ENCODE results near the gene STX2. TPM values are rescaled to one million over a fixed set of nuclear protein-coding genes. Genes with fewer than 3 reads are reported as not detected.
"Not testable (repeated sequence)": the region's sequence is repeated elsewhere in the genome, so short reads cannot be mapped to it uniquely, and the experiment has no call there.

STX2 gene
- total RNA-seq = 10 to 100 TPM; 11.5 to 18.4 (median 15.1) TPM
- 1 to 10 TPM; 7.4 to 9.1 (median 8.6) TPM for polyA plus RNA-seq
- long read RNA-seq, donor 1, partial matches to known transcripts = 38 of 42 reads
- long read RNA-seq, donor 1, other reads (novel, unspliced or antisense) = 0 of 42 reads
- long read RNA-seq, donor 2, partial matches to known transcripts = 0 of 2 reads
- long read RNA-seq, donor 2, other reads (novel, unspliced or antisense) = 0 of 2 reads

DNA sequence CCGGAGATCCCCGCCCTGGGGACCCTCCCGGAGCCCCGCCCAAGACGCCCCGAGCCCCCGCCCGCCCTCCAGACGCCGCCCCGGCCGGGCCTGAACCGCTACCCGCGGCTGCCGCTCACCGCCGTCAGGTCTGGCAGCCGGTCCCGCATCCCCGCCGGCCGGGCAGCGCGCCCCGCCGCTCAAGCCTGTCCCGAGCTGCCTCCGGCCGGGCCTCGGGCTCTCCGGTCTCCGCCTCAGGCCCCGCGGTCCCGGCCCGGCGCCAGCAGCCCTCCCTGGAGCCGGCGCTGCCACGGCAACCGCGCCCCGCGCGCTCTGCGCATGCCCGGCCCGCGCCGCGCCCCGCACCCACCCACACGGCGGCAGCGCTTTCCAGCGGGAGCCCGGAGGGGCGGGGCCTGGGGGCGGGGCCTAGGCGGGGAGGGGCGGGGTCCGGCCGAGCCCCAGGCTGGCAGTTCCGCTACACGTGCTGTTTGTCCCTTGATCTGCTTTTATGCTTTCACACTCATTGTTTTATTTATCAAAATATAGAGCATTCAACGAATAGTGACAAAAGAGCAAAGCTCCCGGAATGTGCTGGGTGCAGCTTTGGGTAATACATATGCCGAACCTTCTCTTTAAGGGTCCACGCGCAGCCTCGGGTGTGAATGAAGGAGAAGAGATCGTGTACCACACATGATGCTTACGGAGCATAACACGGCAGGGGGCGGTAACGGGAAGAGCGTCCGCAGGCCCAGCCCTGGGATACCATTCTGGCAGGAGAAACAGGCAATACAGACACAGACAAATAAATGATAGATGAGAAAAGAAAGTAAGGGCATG is at the start of gene STX2:
Gene STX2, minus strand, starts transcription at position 300 of the 819 bp plus-strand sequence. Its CDS starts 151 bp downstream, at position 149.
- no peaks in the 10 kb centered on the region for H3K36me3 ChIP-seq
- intact Hi-C loops (cut with DNase I; ENCODE audit: low total_unique reads) = no loop called here
- TF ChIP-seq POLR2AphosphoS5 (IDR thresholded peaks at IDR 0.05) (peak in 2 of 3 donors; percentile 17 to 46), POLR2A (IDR thresholded peaks at IDR 0.05) (no peak)
- TF ChIP-seq, protein P1, sequence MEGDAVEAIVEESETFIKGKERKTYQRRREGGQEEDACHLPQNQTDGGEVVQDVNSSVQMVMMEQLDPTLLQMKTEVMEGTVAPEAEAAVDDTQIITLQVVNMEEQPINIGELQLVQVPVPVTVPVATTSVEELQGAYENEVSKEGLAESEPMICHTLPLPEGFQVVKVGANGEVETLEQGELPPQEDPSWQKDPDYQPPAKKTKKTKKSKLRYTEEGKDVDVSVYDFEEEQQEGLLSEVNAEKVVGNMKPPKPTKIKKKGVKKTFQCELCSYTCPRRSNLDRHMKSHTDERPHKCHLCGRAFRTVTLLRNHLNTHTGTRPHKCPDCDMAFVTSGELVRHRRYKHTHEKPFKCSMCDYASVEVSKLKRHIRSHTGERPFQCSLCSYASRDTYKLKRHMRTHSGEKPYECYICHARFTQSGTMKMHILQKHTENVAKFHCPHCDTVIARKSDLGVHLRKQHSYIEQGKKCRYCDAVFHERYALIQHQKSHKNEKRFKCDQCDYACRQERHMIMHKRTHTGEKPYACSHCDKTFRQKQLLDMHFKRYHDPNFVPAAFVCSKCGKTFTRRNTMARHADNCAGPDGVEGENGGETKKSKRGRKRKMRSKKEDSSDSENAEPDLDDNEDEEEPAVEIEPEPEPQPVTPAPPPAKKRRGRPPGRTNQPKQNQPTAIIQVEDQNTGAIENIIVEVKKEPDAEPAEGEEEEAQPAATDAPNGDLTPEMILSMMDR (IDR thresholded peaks at IDR 0.05 in 8 of 11, conservative IDR thresholded peaks at IDR 0.05 in 3 of 11) = peak in 8 of 11 experiments; percentile 13 to 45 (median 32)
- H3K27me3 ChIP-seq (replicated peaks in 1 of 7) = no peaks in the 10 kb centered on the region
- peak within 1 kb of the TSS; percentile 50 to 88 (median 68) for H3K4me3 ChIP-seq
- no peaks in the 10 kb centered on the region for H3K9me3 ChIP-seq
- H3K4me1 ChIP-seq = peaks cover 6 to 52% (median 21%) of the 10 kb centered on the region in 6 donors
- WGBS, 5 donors = 0 to 4% (median 1%) methylated on average over 18 to 79 of the region's 79 CpGs
- peak within 1 kb of the TSS in 6 of 8 donors; percentile 26 to 81 (median 68) for H3K27ac ChIP-seq
- peak; percentile 96 for DNase-seq

DNA sequence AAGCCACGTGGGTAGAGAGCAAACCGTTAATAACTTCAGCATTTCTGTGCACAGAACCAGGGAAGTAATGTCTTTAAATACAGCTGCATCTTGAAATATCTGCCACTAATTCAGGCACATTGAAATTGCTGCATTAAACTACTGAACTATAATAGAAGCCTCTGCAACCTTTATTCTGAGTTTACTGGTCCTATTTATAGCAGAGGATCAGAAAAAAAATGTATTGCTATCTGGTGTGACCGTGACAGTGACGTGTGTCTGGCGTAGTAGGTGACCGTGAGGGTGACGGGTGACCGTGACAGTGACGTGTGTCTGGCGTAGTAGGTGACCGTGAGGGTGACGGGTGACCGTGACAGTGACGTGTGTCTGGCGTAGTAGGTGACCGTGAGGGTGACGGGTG is 48.1 kb upstream of the STX2 start:
- H3K27ac ChIP-seq; intact Hi-C loops (cut with DNase I; ENCODE audit: low total_unique reads); H3K4me3 ChIP-seq; H3K36me3 ChIP-seq; DNase-seq; H3K4me1 ChIP-seq; H3K9me3 ChIP-seq; H3K27me3 ChIP-seq (replicated peaks in 1 of 7): not testable (repeated sequence)
- WGBS, 5 donors = 86 to 93% (median 92%) methylated on average over 9 to 13 of the region's 17 CpGs

DNA sequence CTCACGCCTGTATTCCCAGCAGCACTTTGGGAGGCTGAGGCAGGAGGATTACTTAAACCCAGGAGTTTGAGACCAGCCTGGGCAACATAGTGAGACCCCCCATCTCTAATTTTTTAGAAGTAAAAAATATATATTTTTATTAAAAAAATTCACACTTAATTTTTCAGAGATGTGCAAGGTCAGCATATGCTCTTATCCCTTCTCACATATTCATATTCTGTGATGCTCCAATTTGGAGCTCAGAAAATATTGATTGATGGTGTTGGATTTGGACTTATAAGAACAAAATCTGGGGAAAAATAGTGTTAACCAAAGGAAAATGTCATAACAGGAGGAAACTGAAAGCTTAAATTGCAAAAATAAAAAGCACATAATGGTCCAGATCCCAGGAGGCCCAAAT is 42.5 kb upstream of the STX2 start:
- Histone ChIP-seq H3K4me1 (peaks cover 0 to 31% (median 17%) of the 10 kb centered on the region in 6 donors), H3K9me3 (no peaks in the 10 kb centered on the region), H3K27me3 (replicated peaks in 1 of 7) (no peaks in the 10 kb centered on the region), H3K36me3 (peaks cover 0 to 15% (median 13%) of the 10 kb centered on the region in 6 donors), H3K4me3 (no peak overlapping the region), H3K27ac (no peak overlapping the region)
- intact Hi-C loops (cut with DNase I; ENCODE audit: low total_unique reads) = no loop called here
- DNase-seq = no peak
- 90 to 100% (median 97%) methylated on average over 1 of the region's 1 CpG for WGBS, 5 donors
- TF ChIP-seq POLR2AphosphoS5 (IDR thresholded peaks at IDR 0.05) = no peak
- TF ChIP-seq, protein P1 (IDR thresholded peaks at IDR 0.05 in 8 of 11, conservative IDR thresholded peaks at IDR 0.05 in 3 of 11) = no peak
- no peak for TF ChIP-seq POLR2A (IDR thresholded peaks at IDR 0.05)

DNA sequence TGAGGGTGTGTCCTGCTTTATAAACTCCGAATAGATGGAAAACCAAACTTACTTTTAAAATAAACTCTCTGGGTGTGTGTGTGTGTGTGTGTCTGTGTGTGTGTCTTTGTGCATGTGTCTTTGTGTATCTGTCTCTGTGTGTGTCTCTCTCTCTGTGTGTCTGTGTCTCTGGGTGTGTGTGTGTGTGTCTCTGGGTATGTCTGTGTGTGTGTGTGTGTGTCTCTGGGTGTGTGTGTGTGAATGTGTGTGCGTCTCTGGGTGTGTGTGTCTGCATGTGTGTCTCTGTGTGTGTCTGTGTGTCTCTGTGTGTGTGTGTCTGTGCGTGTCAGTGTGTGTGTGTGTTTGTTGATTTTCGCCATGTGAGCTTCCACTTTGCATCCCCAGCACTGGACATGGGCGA is 42.0 kb upstream of the STX2 start:
- peaks cover 0 to 20% (median 18%) of the 10 kb centered on the region in 6 donors for H3K36me3 ChIP-seq
- H3K27me3 ChIP-seq (replicated peaks in 1 of 7) = no peaks in the 10 kb centered on the region
- whole genome bisulfite sequencing, 5 donors = 89 to 94% (median 90%) methylated on average over 5 of the region's 5 CpGs
- H3K27ac ChIP-seq = peak overlapping the region in 2 of 8 donors; percentile 68 to 75
- H3K4me1 ChIP-seq = peaks cover 0 to 34% (median 17%) of the 10 kb centered on the region in 6 donors
- intact Hi-C loops (cut with DNase I; ENCODE audit: low total_unique reads) = no loop called here
- no peaks in the 10 kb centered on the region for H3K9me3 ChIP-seq
- DNase-seq = no peak
- H3K4me3 ChIP-seq = peak overlapping the region in 2 of 8 donors; percentile 25 to 63
- TF ChIP-seq, protein P1 (IDR thresholded peaks at IDR 0.05 in 8 of 11, conservative IDR thresholded peaks at IDR 0.05 in 3 of 11) = no peak
- TF ChIP-seq POLR2AphosphoS5 (IDR thresholded peaks at IDR 0.05) (no peak), POLR2A (IDR thresholded peaks at IDR 0.05) (no peak)

Data from spleen (tissue), 13 donors.